OCI-LY7 (cell line): ENCODE data around the gene SUMF2. TPM values are rescaled to one million over a fixed set of nuclear protein-coding genes. Genes with fewer than 3 reads are reported as not detected.
"Not testable (repeated sequence)": the region's sequence is repeated elsewhere in the genome, so short reads cannot be mapped to it uniquely, and the experiment has no call there.

Source experiments
- BruUV-seq: library from RNA; stranded (reverse); fragments of 400-500 nt; replicated peaks from 2 replicates; lab custom pipeline; 2021; lab: Mats Ljungman, UMichigan
- CTCF ChIA-PET: fragments of 300-600 bp; sonication (Branson Sonifier 250); formaldehyde crosslinking; loops from one replicate; lab custom pipeline; 2022; ENCODE audit warnings: antibody characterized with exemption; ENCODE audit not compliant: unreplicated experiment; lab: Charles Lee
- POLR2A ChIA-PET: fragments of 300-600 bp; sonication (Branson Sonifier 250); formaldehyde crosslinking; loops from one replicate; lab custom pipeline; 2022; ENCODE audit warnings: antibody characterized with exemption; lab: Charles Lee
- DNase-seq: peaks from one replicate; pipeline ENCODE4 v3.0.0-alpha.2; 2015; ENCODE audit warnings: low spot score
- H2AFZ ChIP-seq: fragments of 200-600 bp; sonication (generic), shearing (Covaris generic); 2 replicates; pipeline ENCODE4 v1.6.1; 2014; ENCODE audit warnings: mild to moderate bottlenecking, antibody characterized with exemption, low read length, moderate library complexity
- H3K27ac ChIP-seq: fragments of 200-600 bp; sonication (generic); 2 replicates; pipeline ENCODE4 v1.5.1; 2014; ENCODE audit warnings: mixed run types, low read depth, mild to moderate bottlenecking, moderate library complexity, low read length, inconsistent platforms; ENCODE audit not compliant: poor library complexity, severe bottlenecking
- H3K36me3 ChIP-seq: fragments of 200-600 bp; sonication (generic); 2 replicates; pipeline ENCODE4 v1.6.1; 2014; ENCODE audit warnings: mild to moderate bottlenecking, antibody characterized with exemption, low read length, moderate library complexity, mixed read lengths; ENCODE audit not compliant: insufficient read depth
- H3K4me1 ChIP-seq: fragments of 200-600 bp; sonication (generic); 2 replicates; pipeline ENCODE4 v1.5.1; 2014; ENCODE audit warnings: mild to moderate bottlenecking, low read length; ENCODE audit not compliant: insufficient read depth, poor library complexity, severe bottlenecking
- H3K4me2 ChIP-seq: fragments of 200-600 bp; sonication (generic); 2 replicates; pipeline ENCODE4 v1.6.1; 2014; ENCODE audit warnings: mild to moderate bottlenecking, low read length
- H3K4me3 ChIP-seq: fragments of 200-600 bp; sonication (generic); 2 replicates; pipeline ENCODE4 v1.5.1; 2014; ENCODE audit warnings: mild to moderate bottlenecking, low read depth, low read length; ENCODE audit not compliant: poor library complexity, severe bottlenecking
- H3K79me2 ChIP-seq: fragments of 200-600 bp; sonication (generic); 2 replicates; pipeline ENCODE4 v1.6.1; 2016; ENCODE audit warnings: low read depth, mild to moderate bottlenecking, low read length, moderate library complexity, mixed read lengths; ENCODE audit not compliant: insufficient read depth
- H3K9me2 ChIP-seq: fragments of 200-600 bp; sonication (generic); 2 replicates; pipeline ENCODE4 v1.6.1; 2016; ENCODE audit warnings: mild to moderate bottlenecking, low read length, mixed read lengths; ENCODE audit not compliant: insufficient read depth
- H3K9me3 ChIP-seq: fragments of 200-600 bp; sonication (generic); 2 replicates; pipeline ENCODE4 v1.6.1; 2014; ENCODE audit warnings: mild to moderate bottlenecking, mixed run types, low read length, mixed read lengths
- H4K20me1 ChIP-seq: fragments of 200-600 bp; sonication (generic); 2 replicates; pipeline ENCODE4 v1.6.1; 2014; ENCODE audit warnings: mild to moderate bottlenecking, antibody characterized with exemption, low read length, moderate library complexity, mixed read lengths; ENCODE audit not compliant: insufficient read depth
- EZH2phosphoT487 ChIP-seq: fragments of 200-600 bp; sonication (generic); IDR thresholded peaks from 2 replicates; pipeline ENCODE4 v1.6.1; 2018; ENCODE audit warnings: low read depth, borderline replicate concordance, mild to moderate bottlenecking, mixed run types, antibody characterized with exemption, low read length, moderate library complexity, mixed read lengths
- intact Hi-C: fragments of 100-400 bp; cut with micrococcal nuclease; formaldehyde crosslinking; loops from one replicate; pipeline ENCODE4 v1.10.0; 2022; ENCODE audit not compliant: unreplicated experiment
- total RNA-seq, 2 experiments: library from RNA; depleted of rRNA in 1 of 2; stranded (reverse); fragments of >200 nt in 1 of 2; shearing (Covaris generic) in 1 of 2; gene quantifications; 2 replicates each; pipeline ENCODE4 v1.2.3, GENCODE V29; 2014 to 2022
- TF ChIP-seq, protein P1 (sequence below): fragments of 200-600 bp; sonication (generic); conservative IDR thresholded peaks from 2 replicates; pipeline ENCODE4 v1.5.1; 2014; ENCODE audit warnings: mild to moderate bottlenecking, antibody characterized with exemption, low read length, moderate library complexity, mixed read lengths

SUMF2 gene
- total RNA-seq, 2 experiments from 2014 or later, result 60.8 to 107 TPM

GRCh38 chr7:56092789-56093531, 28.9 kb downstream of the SUMF2 start, which contains the start of gene PHKG1:
TSS of gene PHKG1 (minus strand) at chr7:56092952. CDS start at chr7:56088941, 4,011 bp downstream.
- H3K9me2 ChIP-seq, result no peaks in the 10 kb centered on the region
- H3K79me2 ChIP-seq, result no peaks in the 10 kb centered on the region
- DNase-seq, result no peak
- H2AFZ ChIP-seq, result no peak within 1 kb of the TSS
- no peak for TF ChIP-seq EZH2phosphoT487
- TF ChIP-seq, protein P1, sequence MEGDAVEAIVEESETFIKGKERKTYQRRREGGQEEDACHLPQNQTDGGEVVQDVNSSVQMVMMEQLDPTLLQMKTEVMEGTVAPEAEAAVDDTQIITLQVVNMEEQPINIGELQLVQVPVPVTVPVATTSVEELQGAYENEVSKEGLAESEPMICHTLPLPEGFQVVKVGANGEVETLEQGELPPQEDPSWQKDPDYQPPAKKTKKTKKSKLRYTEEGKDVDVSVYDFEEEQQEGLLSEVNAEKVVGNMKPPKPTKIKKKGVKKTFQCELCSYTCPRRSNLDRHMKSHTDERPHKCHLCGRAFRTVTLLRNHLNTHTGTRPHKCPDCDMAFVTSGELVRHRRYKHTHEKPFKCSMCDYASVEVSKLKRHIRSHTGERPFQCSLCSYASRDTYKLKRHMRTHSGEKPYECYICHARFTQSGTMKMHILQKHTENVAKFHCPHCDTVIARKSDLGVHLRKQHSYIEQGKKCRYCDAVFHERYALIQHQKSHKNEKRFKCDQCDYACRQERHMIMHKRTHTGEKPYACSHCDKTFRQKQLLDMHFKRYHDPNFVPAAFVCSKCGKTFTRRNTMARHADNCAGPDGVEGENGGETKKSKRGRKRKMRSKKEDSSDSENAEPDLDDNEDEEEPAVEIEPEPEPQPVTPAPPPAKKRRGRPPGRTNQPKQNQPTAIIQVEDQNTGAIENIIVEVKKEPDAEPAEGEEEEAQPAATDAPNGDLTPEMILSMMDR, result peak; percentile 31; the same call in 1 of the 2 replicates
- H3K4me1 ChIP-seq, result no peaks in the 10 kb centered on the region
- no peak within 1 kb of the TSS for H3K4me3 ChIP-seq
- BruUV-seq, result no TSS peak
- CTCF ChIA-PET, result no interaction called here
- H3K9me3 ChIP-seq, result no peaks in the 10 kb centered on the region
- H3K27ac ChIP-seq, result no peak within 1 kb of the TSS
- H3K4me2 ChIP-seq, result no peak within 1 kb of the TSS
- no peaks in the 10 kb centered on the region for H4K20me1 ChIP-seq
- intact Hi-C loops, result no loop called here
- H3K36me3 ChIP-seq, result peaks cover 7% of the 10 kb centered on the region
- POLR2A ChIA-PET, result no interaction called here

- BruUV-seq, result no TSS peak
- no peak overlapping the region for H3K27ac ChIP-seq
- H3K36me3 ChIP-seq, result peaks cover 51% of the 10 kb centered on the region
- no peaks in the 10 kb centered on the region for H3K4me1 ChIP-seq
- TF ChIP-seq, protein P1, result no peak
- TF ChIP-seq EZH2phosphoT487, result no peak
- H3K4me2 ChIP-seq, result no peak overlapping the region
- 0 out of 2 replicates have a peak, but pooled peaks cover 7% of the 10 kb centered on the region for H4K20me1 ChIP-seq
- POLR2A ChIA-PET, result interaction anchor here (0.7 kb wide), 1 partner anchor 119 kb away, joined by 3 read pairs; no protein-coding TSS in a partner anchor
- H3K79me2 ChIP-seq, result peaks cover 2% of the 10 kb centered on the region; the same call in 1 of the 2 replicates
- H3K9me2 ChIP-seq, result no peaks in the 10 kb centered on the region
- intact Hi-C loops, result no loop called here
- CTCF ChIA-PET, result no interaction called here
- H2AFZ ChIP-seq, result no peak overlapping the region
- no peak for DNase-seq
- H3K9me3 ChIP-seq, result no peaks in the 10 kb centered on the region
- H3K4me3 ChIP-seq, result no peak overlapping the region
Observed at GRCh38 chr7:56097700-56098099, 33.6 kb downstream of the SUMF2 start.

- CTCF ChIA-PET, H3K4me1 ChIP-seq, H3K27ac ChIP-seq, H2AFZ ChIP-seq, H3K9me2 ChIP-seq, H3K79me2 ChIP-seq, DNase-seq, H3K4me3 ChIP-seq, H3K4me2 ChIP-seq, intact Hi-C loops, H4K20me1 ChIP-seq, H3K9me3 ChIP-seq, BruUV-seq: not testable (repeated sequence)
- POLR2A ChIA-PET, result interaction anchor here (0.7 kb wide), 2 partner anchors 8 to 120 kb away, joined by 3 read pairs; no protein-coding TSS in a partner anchor
- peaks cover 58% of the 10 kb centered on the region for H3K36me3 ChIP-seq
Observed at GRCh38 chr7:56098187-56099008, 34.3 kb downstream of the SUMF2 start.
